IgD-negative memory B cell (primary cell): ENCODE results near the gene ABAT. TPM values are rescaled to one million over a fixed set of nuclear protein-coding genes. Genes with fewer than 3 reads are reported as not detected.
"Not testable (repeated sequence)": the region's sequence is repeated elsewhere in the genome, so short reads cannot be mapped to it uniquely, and the experiment has no call there.

ENCODE experiments used
- H3K27ac Mint-ChIP-seq, 3 donors: one replicate each; pipeline ENCODE4 v1.8.0; 2020 to 2022; ENCODE audit warnings: mild to moderate bottlenecking in 3 of 3, mixed read lengths in 3 of 3, moderate library complexity in 1 of 3
- H3K27me3 Mint-ChIP-seq: one replicate; pipeline ENCODE4 v1.8.0; 2021; ENCODE audit warnings: mixed read lengths
- H3K36me3 Mint-ChIP-seq: one replicate; pipeline ENCODE4 v1.8.0; 2020; ENCODE audit warnings: mild to moderate bottlenecking, mixed read lengths
- H3K4me1 Mint-ChIP-seq, 3 donors: one replicate each; pipeline ENCODE4 v1.8.0; 2020 to 2022; ENCODE audit warnings: mixed read lengths in 3 of 3, mild to moderate bottlenecking in 1 of 3
- H3K4me3 Mint-ChIP-seq, 4 donors: one replicate each; pipeline ENCODE4 v1.8.0; 2020 to 2022; ENCODE audit warnings: mild to moderate bottlenecking in 4 of 4, mixed read lengths in 4 of 4, moderate library complexity in 3 of 4
- H3K9me3 Mint-ChIP-seq, 3 donors: one replicate each; pipeline ENCODE4 v1.8.0; 2020 to 2021; ENCODE audit warnings: mixed read lengths in 3 of 3, mild to moderate bottlenecking in 1 of 3
- polyA plus RNA-seq: library from polyadenylated mRNA; unstranded; fragments of 300-500 nt; fragmentation: Illumina TruSeq; gene quantifications from one replicate; pipeline ENCODE4 v1.2.3, GENCODE V29; 2021

Gene ABAT
- polyA plus RNA-seq, 1 donor from 2014 or later: 3.3 TPM

DNA sequence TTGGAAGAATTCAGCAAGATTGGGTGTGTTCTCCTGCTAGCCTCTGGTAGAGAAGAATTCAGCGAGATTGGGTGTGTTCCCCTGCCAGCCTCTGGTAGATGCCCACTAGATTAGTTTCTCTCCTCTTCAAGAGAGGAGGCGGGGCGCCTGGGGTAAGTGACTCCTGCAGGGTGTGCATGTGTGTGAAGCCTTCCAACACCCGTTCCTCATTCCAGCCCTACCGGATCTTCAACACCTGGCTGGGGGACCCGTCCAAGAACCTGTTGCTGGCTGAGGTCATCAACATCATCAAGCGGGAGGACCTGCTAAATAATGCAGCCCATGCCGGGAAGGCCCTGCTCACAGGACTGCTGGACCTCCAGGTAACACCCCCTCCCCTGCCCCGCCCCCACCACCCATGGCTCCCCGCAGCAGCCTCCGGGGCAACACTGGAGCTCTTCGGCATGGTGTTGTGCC is 101.7 kb downstream of the ABAT start:
- Mint-ChIP-seq H3K27me3 (no peaks in the 10 kb centered on the region), H3K4me3 (peak overlapping the region in 1 of 4 donors; percentile 39), H3K4me1 (no peaks in the 10 kb centered on the region), H3K36me3 (peaks cover 10% of the 10 kb centered on the region), H3K27ac (no peak overlapping the region), H3K9me3 (no peaks in the 10 kb centered on the region)

- Mint-ChIP-seq H3K27ac (no peak overlapping the region), H3K36me3 (peaks cover 8% of the 10 kb centered on the region), H3K4me3 (no peak overlapping the region)
These were observed 102.8 kb downstream of the ABAT start for GRCh38 chr16:8777217-8777616.

DNA sequence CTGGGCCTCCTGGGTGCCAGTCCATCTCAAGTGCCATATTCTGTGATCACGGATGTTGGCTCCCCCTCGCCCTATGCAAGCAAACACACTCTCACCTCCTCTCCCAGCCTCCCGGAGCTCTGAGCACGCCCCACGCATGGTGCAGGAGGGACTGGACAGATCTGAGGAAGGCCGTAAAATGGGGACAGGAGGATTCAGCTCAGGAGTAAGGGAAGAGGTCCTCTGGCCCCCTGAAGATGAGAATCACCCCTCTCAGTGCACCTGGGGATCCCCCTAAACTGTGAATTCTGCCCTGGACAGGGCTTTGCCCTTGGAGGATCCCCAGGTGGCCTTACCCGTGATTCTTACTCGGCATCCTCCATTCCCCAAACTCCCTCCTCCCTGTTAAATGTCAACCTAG is 107.4 kb downstream of the ABAT start:
- H3K4me1 Mint-ChIP-seq: peaks cover 0 to 2% (median 0%) of the 10 kb centered on the region in 3 donors
- peaks cover 3% of the 10 kb centered on the region for H3K36me3 Mint-ChIP-seq
- no peaks in the 10 kb centered on the region for H3K27me3 Mint-ChIP-seq
- H3K27ac Mint-ChIP-seq: no peak overlapping the region
- peak overlapping the region in 1 of 4 donors; percentile 65 for H3K4me3 Mint-ChIP-seq
- no peaks in the 10 kb centered on the region for H3K9me3 Mint-ChIP-seq

More at GRCh38 chr16:8777217-8777616, 102.8 kb downstream of the ABAT start:
- Mint-ChIP-seq H3K27me3 (no peaks in the 10 kb centered on the region), H3K4me1 (no peaks in the 10 kb centered on the region), H3K9me3 (no peaks in the 10 kb centered on the region)

GRCh38 chr16:8782673-8783072 is 108.3 kb downstream of the ABAT start:
- Mint-ChIP-seq H3K9me3 (no peaks in the 10 kb centered on the region), H3K27ac (no peak overlapping the region), H3K36me3 (peaks cover 2% of the 10 kb centered on the region), H3K4me1 (peaks cover 0 to 2% (median 0%) of the 10 kb centered on the region in 3 donors), H3K4me3 (no peak overlapping the region), H3K27me3 (no peaks in the 10 kb centered on the region)

GRCh38 chr16:8785408-8785807 is 111.0 kb downstream of the ABAT start:
- no peak overlapping the region for H3K4me3 Mint-ChIP-seq
- peaks cover 2% of the 10 kb centered on the region for H3K36me3 Mint-ChIP-seq
- no peaks in the 10 kb centered on the region for H3K9me3 Mint-ChIP-seq
- peaks cover 0 to 2% (median 0%) of the 10 kb centered on the region in 3 donors for H3K4me1 Mint-ChIP-seq
- H3K27me3 Mint-ChIP-seq: no peaks in the 10 kb centered on the region
- no peak overlapping the region for H3K27ac Mint-ChIP-seq

- H3K4me3 Mint-ChIP-seq, H3K9me3 Mint-ChIP-seq, H3K36me3 Mint-ChIP-seq, H3K27me3 Mint-ChIP-seq, H3K4me1 Mint-ChIP-seq, H3K27ac Mint-ChIP-seq: not testable (repeated sequence)
These were observed 111.9 kb downstream of the ABAT start for GRCh38 chr16:8786316-8786715.

DNA sequence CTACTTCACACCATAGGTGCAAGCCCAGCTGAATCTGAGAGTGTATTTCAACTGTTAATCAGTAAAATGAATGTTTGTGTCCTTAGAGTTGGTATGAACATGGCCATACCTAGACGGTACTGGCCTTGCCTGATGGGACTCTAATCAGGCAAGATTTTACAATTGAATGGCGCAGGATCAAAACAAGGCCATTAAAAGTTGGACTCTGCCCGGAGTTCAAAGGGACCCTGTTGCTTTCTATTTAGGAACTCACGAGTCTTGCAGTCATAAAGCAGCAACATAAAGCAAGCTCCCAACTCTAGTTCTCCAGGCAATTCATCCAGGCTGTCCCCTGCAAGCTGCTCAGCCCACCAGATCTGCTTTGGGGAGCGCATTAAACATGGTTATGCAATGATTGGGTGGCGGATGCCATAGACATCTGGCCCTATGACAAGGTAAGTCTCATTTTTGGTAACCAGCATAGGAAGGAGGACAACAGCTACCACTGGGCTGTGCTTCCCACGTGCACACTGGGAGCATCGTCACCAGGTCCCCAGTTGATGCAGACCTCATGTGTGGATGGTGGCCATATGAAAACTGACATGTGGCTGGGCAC is 114.3 kb downstream of the ABAT start:
- Mint-ChIP-seq H3K36me3 (peaks cover 1% of the 10 kb centered on the region), H3K27ac (no peak overlapping the region), H3K27me3 (no peaks in the 10 kb centered on the region), H3K9me3 (no peaks in the 10 kb centered on the region), H3K4me3 (no peak overlapping the region), H3K4me1 (peaks cover 0 to 6% (median 4%) of the 10 kb centered on the region in 3 donors)

DNA sequence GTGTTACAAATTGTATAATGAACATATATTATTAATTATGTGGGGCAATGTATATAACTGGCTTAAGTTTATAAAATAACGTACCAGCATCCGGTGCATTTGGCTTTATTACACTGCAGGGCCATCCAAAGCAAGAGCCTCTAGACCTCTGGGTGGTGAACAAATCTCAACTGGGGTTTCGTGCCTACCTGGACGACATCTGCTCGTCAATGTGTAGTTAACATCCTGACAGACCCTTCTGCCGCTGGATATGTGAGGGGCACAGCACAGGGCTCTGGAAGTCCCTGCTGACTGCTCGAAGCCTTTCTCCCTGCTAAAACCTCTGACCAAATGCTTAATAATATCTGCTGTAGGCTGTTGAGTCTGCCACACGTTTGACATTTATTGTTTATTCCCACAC is 120.7 kb downstream of the ABAT start:
- Mint-ChIP-seq H3K4me1 (peaks cover 21 to 28% (median 28%) of the 10 kb centered on the region in 3 donors), H3K4me3 (peak overlapping the region in 1 of 4 donors; percentile 39), H3K27ac (peak overlapping the region in 1 of 3 donors; percentile 57), H3K9me3 (no peaks in the 10 kb centered on the region), H3K27me3 (no peaks in the 10 kb centered on the region), H3K36me3 (peaks cover 1% of the 10 kb centered on the region)

DNA sequence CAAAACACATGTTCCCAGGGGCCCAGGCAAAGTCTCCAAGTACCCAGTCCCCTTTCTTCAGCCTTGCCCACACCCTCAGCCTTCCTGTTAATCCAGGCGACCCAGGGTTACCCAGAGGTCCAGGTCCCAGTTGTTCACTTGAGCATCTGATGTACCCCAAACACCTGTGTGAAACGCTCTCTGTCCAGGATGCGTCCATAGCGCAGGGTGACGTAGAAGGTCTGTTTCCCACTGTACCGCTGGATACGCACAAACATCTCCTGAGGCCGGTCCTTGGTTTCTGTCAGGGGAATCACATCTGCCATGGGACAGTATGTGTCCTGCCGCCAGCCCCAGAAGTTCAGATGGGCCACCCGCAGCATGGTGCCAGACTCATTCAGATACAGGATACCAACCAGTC is 121.4 kb downstream of the ABAT start:
- Mint-ChIP-seq H3K9me3 (no peaks in the 10 kb centered on the region), H3K27me3 (no peaks in the 10 kb centered on the region), H3K4me1 (peaks cover 21 to 28% (median 28%) of the 10 kb centered on the region in 3 donors), H3K27ac (no peak overlapping the region), H3K4me3 (peak overlapping the region in 2 of 4 donors; percentile 87 to 98), H3K36me3 (no peaks in the 10 kb centered on the region)

DNA sequence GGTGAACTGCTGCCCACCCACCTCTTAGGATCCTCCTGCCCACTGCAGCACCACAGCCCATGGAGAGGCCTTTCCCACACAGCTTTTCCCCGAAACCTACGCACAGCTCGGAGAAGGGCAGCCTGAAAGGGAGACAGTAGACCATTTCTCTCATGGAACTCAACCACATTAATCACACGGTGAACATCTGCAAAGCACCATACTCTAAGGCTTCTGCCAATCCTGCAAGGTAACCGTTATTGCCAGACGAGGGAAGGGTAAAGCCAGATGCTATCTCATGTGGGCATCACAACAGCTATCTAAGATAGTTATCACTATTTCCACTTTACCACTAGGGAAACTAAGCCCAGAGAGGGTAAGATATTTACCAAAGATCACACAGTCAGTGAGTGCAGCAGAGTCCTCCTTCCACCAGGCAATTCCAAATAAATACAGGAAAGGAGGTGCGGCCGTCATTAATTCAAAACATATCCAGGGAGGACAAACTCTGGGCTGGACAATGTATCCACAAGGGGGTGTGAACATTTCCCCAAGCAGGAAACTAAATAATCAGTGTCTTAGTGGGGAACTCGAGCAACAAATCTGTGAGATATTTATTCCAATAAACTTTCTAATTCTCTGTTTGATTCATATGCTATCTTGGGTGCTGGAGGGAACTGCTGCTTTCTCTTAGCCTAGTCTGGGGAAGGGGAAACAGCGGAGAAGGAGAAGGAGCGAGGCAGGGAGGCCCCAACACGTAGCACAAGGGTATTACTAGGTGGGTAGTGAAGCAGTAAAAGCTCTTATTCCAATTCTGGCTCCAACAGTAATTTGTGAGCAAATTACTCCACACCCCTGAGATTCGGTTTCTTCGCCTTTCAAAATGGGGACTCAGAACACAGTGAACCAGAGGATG is 122.3 kb downstream of the ABAT start:
- no peaks in the 10 kb centered on the region for H3K27me3 Mint-ChIP-seq
- peak overlapping the region; percentile 67 to 94 (median 93) for H3K27ac Mint-ChIP-seq
- peaks cover 21 to 29% (median 27%) of the 10 kb centered on the region in 3 donors for H3K4me1 Mint-ChIP-seq
- H3K9me3 Mint-ChIP-seq: no peaks in the 10 kb centered on the region
- H3K4me3 Mint-ChIP-seq: peak overlapping the region; percentile 87 to 98 (median 95)
- H3K36me3 Mint-ChIP-seq: no peaks in the 10 kb centered on the region

DNA sequence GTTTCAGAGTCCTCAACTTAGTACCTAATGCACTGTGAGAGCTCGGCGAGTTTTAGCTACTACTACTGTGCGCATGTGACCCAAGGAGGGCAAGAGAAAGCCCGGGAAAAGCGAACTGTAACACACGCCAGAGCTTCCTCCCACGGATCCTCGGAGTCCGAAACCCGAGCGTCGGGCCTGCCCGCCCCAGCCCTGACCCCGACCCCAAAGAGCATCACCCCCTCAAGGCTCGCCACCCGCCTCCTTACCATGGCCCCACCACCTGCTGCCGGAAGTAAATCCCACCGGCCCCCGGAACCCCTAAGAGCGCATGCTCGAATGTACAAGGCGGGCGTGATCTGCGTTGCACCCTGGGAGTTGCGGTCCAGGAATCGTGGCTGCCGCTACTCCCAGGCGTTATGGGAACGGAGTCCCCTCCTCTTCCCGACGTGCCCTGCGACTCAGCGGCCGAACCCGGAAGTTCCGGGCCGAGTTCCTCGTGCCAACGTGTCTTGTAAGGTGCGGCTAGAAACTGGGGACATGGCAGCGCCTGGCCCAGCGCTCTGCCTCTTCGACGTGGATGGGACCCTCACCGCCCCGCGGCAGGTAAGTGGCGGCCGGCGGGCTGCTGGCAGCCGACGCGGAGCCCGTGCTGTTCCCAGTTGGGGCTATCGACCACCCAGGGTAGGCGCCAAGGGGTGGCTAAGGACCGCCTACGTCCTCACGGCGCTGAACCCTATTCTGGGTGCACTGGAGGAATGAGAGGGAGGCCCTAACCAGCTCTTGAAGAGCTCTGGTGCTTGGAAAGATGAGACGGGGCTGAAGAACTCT is 123.2 kb downstream of the ABAT start, which contains the start of the genes PMM2 and TMEM186:
Gene PMM2, plus strand, starts transcription at position 476 of the 810 bp plus-strand sequence. Its CDS starts 44 bp downstream, at position 520.
Gene TMEM186, minus strand, starts transcription at position 276 of the 810 bp plus-strand sequence. Its CDS starts 25 bp downstream, at position 251.
- Mint-ChIP-seq H3K9me3 (no peaks in the 10 kb centered on the region), H3K27me3 (no peaks in the 10 kb centered on the region), H3K27ac (peak within 1 kb of the TSS; percentile 67 to 94 (median 93)), H3K4me1 (peaks cover 21 to 25% (median 22%) of the 10 kb centered on the region in 3 donors), H3K36me3 (no peaks in the 10 kb centered on the region), H3K4me3 (peak within 1 kb of the TSS; percentile 87 to 98 (median 95))

DNA sequence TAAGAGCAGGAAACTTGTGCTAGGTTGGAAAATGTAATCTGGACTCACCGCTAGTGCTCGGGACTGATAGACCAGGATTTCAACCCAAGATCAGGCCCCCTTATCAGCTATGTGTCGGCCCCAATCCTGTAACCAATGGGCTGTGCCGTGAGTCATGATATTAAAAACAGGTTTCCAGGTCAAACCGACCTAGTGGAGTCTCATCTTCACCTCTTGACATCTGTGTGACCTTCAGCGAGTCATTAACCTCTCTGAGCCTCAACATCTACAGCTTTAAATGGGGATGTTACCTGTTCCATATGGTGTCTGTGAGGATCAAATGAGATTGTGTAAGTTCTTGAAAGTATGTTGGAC is 123.7 kb downstream of the ABAT start:
- Mint-ChIP-seq H3K27ac (peak overlapping the region; percentile 67 to 94 (median 93)), H3K4me1 (peaks cover 21 to 26% (median 25%) of the 10 kb centered on the region in 3 donors), H3K4me3 (peak overlapping the region; percentile 87 to 98 (median 95)), H3K27me3 (no peaks in the 10 kb centered on the region), H3K9me3 (no peaks in the 10 kb centered on the region), H3K36me3 (no peaks in the 10 kb centered on the region)

DNA sequence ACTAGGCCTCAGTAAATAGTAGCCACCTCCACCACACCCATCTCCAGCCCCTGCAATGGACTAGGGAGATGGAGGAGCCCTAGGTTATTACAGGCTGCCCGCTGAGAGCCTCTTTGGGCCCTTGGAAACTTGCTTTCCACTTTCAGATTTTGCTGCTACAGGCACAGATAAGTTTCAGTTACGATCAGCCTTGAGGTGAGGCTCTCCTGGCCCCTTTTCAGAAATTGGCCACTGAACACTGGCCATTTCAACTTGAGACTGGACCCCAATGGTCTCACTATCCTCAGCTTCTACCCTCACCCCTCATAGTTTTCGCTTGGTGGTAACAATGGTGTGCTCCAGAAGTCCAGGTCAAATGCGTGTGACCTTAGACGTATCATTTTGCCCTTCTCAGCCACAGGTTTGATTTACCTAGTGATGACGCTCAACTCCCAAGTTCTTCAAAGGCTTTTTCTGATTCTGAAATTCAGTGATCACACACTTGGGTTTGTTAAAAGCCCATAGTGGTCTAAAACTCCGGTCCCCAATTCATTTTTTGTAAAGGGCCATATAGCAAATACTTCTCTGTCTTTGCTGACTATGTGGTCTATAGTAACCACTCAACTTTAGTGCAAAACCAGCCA is 124.2 kb downstream of the ABAT start:
- Mint-ChIP-seq H3K4me3 (peak overlapping the region; percentile 87 to 98 (median 95)), H3K9me3 (no peaks in the 10 kb centered on the region), H3K27ac (peak overlapping the region; percentile 67 to 94 (median 93)), H3K36me3 (no peaks in the 10 kb centered on the region), H3K27me3 (no peaks in the 10 kb centered on the region), H3K4me1 (peaks cover 21 to 27% (median 25%) of the 10 kb centered on the region in 3 donors)

GRCh38 chr16:8801701-8802100 is 127.3 kb downstream of the ABAT start:
- H3K27me3 Mint-ChIP-seq: no peaks in the 10 kb centered on the region
- peaks cover 3% of the 10 kb centered on the region for H3K36me3 Mint-ChIP-seq
- H3K27ac Mint-ChIP-seq: no peak overlapping the region
- H3K4me3 Mint-ChIP-seq: no peak overlapping the region
- no peaks in the 10 kb centered on the region for H3K9me3 Mint-ChIP-seq
- peaks cover 16 to 19% (median 18%) of the 10 kb centered on the region in 3 donors for H3K4me1 Mint-ChIP-seq
